GM11168 (cell line): ENCODE data around the gene RAPGEF2.

Experiments
- in situ Hi-C: fragments of 300-500 bp; cut with MboI; formaldehyde crosslinking; loops from one replicate; pipeline ENCODE4 v1.12.0; 2022; ENCODE audit warnings: low sequenced_read_pairs; ENCODE audit not compliant: unreplicated experiment

RAPGEF2 gene

GRCh38 chr4:159379836-159380235 is 277.0 kb downstream of the RAPGEF2 start:
- in situ Hi-C loops = no loop called here

GRCh38 chr4:159382856-159383561 is 280.1 kb downstream of the RAPGEF2 start:
- in situ Hi-C loops = no loop called here

- in situ Hi-C loops = no loop called here
Measured at GRCh38 chr4:159383562-159383931, 280.7 kb downstream of the RAPGEF2 start.

- in situ Hi-C loops = no loop called here
Measured at GRCh38 chr4:159384017-159384416, 281.1 kb downstream of the RAPGEF2 start.

GRCh38 chr4:159384632-159385031 is 281.8 kb downstream of the RAPGEF2 start:
- in situ Hi-C loops = no loop called here

GRCh38 chr4:159386620-159387019 is 283.7 kb downstream of the RAPGEF2 start:
- in situ Hi-C loops = no loop called here

- in situ Hi-C loops = no loop called here
Measured at GRCh38 chr4:159389756-159390155, 286.9 kb downstream of the RAPGEF2 start.

- in situ Hi-C loops = no loop called here
Measured at GRCh38 chr4:159390648-159391047, 287.8 kb downstream of the RAPGEF2 start.

GRCh38 chr4:159395693-159396092 is 292.8 kb downstream of the RAPGEF2 start:
- in situ Hi-C loops = no loop called here

GRCh38 chr4:159396151-159396550 is 293.3 kb downstream of the RAPGEF2 start:
- in situ Hi-C loops = no loop called here

- in situ Hi-C loops = no loop called here
Measured at GRCh38 chr4:159398236-159398638, 295.4 kb downstream of the RAPGEF2 start.

GRCh38 chr4:159400558-159401225 is 297.8 kb downstream of the RAPGEF2 start:
- in situ Hi-C loops = no loop called here

- in situ Hi-C loops = no loop called here
Measured at GRCh38 chr4:159401226-159401712, 298.4 kb downstream of the RAPGEF2 start.

- in situ Hi-C loops = no loop called here
Measured at GRCh38 chr4:159401791-159402380, 299.0 kb downstream of the RAPGEF2 start.
